GM19025 (cell line): ENCODE measurements around the gene RAB11FIP4.

Experiments used
- ATAC-seq: cut with Tn5 transposase; IDR thresholded peaks from one replicate; pipeline ENCODE4 v1.9.1; 2021; ENCODE audit warnings: mild to moderate bottlenecking, low read depth, moderate library complexity; ENCODE audit not compliant: unreplicated experiment

The RAB11FIP4 gene

DNA sequence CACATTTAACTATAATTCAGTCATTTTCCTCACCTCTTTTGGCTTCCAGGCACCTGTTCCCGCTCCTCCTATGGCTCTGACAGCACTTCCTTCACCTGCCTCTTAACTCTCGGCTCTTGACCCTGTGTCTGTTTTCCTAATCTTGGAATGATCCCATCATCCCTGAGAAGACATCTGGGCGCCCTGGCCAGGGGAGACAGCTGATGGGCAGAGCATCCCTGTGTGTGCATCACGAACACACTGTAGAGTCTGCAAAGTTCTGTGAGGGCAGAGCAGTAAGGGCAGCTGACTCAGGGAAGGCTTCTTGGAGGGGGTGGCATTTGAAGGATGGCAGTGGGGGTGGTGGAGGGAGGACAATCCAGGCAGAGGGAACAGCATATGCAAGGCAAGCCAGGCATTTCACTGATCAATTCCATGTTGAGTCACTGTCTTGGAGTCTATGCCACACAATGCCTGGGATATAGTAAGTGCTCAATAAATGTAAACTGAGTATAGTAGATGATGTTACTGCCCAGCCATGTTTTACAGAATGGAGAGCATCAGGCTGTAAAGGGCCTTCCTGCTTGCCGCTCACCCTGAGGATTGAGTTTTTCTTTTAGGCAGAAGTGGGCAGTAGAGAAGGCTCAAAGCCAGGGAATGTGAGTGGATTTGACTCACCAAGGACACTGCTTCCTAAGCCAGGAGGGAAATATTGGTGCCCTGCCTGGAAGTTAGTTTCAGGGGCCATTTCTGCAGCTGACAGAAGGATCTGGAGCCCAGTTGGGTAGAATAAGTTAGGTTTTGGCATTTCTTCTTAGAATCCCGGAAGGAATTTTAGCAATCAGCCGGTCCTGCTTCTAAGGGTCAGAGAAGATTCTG is 5.8 kb upstream of the RAB11FIP4 start:
- no peak for ATAC-seq

- ATAC-seq: no peak
These were observed 4.9 kb upstream of the RAB11FIP4 start for GRCh38 chr17:31386542-31387075.

DNA sequence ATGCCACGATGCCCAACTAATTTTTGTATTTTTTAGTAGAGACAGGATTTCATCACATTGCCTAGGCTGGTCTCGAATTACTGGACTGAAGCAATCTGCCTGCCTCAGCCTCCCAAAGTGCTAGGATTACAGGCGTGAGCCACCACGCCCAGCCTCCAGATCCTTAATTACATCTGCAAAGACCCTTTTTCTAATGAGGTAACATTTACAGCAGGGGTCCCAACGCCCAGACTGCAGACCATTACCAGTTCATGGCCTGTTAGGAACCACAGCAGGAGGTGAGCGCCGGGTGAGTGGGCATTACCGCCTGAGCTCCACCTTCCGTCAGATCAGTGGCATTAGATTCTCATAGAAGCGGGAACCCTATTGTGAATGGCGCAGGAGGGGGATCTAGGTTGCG is 4.0 kb upstream of the RAB11FIP4 start:
- ATAC-seq: no peak

DNA sequence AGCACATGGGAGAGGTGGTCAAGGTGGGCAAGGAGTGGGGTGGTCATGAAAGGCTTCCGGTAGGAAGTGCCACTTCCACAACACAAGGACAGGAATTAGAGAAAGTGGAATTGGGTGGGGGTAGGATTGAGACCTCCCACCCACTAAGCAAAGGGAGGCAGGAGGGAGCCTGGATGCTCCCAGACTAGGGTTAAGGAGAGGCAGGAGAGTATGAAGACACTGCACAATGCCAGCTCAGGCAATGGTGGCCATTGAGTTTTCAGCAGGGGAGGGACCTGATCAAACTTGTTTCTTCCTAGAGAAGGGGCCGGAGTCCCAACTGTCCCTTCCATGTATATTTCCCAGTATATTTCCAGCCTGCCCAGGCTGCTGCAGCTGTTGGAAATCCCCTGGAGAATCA is 3.1 kb upstream of the RAB11FIP4 start:
- no peak for ATAC-seq

- no peak for ATAC-seq
These were observed 2.5 kb upstream of the RAB11FIP4 start for GRCh38 chr17:31388770-31389656.

GRCh38 chr17:31389657-31390381 is 1.7 kb upstream of the RAB11FIP4 start:
- no peak for ATAC-seq

GRCh38 chr17:31390426-31390747 is 1.1 kb upstream of the RAB11FIP4 start:
- no peak for ATAC-seq

- ATAC-seq: no peak
These were observed 553 bp upstream of the RAB11FIP4 start for GRCh38 chr17:31390748-31391495.

GRCh38 chr17:31392002-31392855 is 754 bp downstream of the RAB11FIP4 start:
- no peak for ATAC-seq

- no peak for ATAC-seq
These were observed 1.6 kb downstream of the RAB11FIP4 start for GRCh38 chr17:31392856-31393748.

DNA sequence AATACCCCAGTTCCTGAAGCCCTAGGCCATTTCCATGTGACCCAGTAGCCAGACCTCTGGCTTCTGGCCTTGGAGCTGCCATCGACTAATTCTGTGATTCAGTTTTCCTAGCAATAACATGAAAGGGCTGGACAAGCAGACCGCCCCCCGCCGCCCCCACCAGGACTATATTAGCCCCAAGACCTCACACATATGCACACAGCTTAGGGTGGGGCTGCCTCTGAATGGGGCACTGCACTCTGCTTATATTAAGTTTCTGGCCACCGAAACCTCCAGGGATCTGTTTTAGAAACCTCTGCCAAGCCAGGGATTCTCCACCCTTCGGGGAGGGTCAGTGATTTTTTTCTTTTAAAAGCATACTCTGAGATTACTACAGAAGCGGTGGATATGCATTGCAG is 2.3 kb downstream of the RAB11FIP4 start:
- no peak for ATAC-seq

GRCh38 chr17:31394544-31394943 is 3.1 kb downstream of the RAB11FIP4 start:
- ATAC-seq: no peak

- no peak for ATAC-seq
These were observed 5.9 kb downstream of the RAB11FIP4 start for GRCh38 chr17:31397256-31397939.

GRCh38 chr17:31398381-31399311 is 7.2 kb downstream of the RAB11FIP4 start:
- ATAC-seq: no peak

GRCh38 chr17:31400481-31400950 is 9.0 kb downstream of the RAB11FIP4 start:
- no peak for ATAC-seq

- no peak for ATAC-seq
These were observed 10.2 kb downstream of the RAB11FIP4 start for GRCh38 chr17:31401456-31402254.
